ENCODE data around the gene ZNF597.

Gene ZNF597

GRCh38 chr16:3454631-3455147, 11.4 kb upstream of the ZNF597 start:
- DNase-seq (ENCODE audit: low spot score): no peak

GRCh38 chr16:3454093-3454492, 10.8 kb upstream of the ZNF597 start:
- no peak for DNase-seq (ENCODE audit: low spot score)

GRCh38 chr16:3444032-3444388, 706 bp upstream of the ZNF597 start:
- peak; percentile 42 for DNase-seq (ENCODE audit: low spot score)

- no peak for DNase-seq (ENCODE audit: low spot score)
These were observed 3.7 kb downstream of the ZNF597 start for GRCh38 chr16:3439637-3440036.

- DNase-seq (ENCODE audit: low spot score): no peak
These were observed 8.9 kb downstream of the ZNF597 start for GRCh38 chr16:3434373-3434772.

GRCh38 chr16:3431779-3432219, 11.5 kb downstream of the ZNF597 start:
- DNase-seq (ENCODE audit: low spot score): peak; percentile 46

- no peak for DNase-seq (ENCODE audit: low spot score)
These were observed 29.4 kb downstream of the ZNF597 start for GRCh38 chr16:3413730-3414379.

- no peak for DNase-seq (ENCODE audit: low spot score)
These were observed 34.6 kb downstream of the ZNF597 start for GRCh38 chr16:3408561-3409197.

GRCh38 chr16:3401719-3402397, 41.4 kb downstream of the ZNF597 start:
- DNase-seq (ENCODE audit: low spot score): no peak

- peak; percentile 99 for DNase-seq (ENCODE audit: low spot score)
These were observed 42.3 kb downstream of the ZNF597 start, which contains the start of the genes ZNF174 and ZSCAN32 for GRCh38 chr16:3400779-3401688. TSS of gene ZNF174 (plus strand) at chr16:3401215. CDS start at chr16:3402005, 790 bp downstream. TSS of gene ZSCAN32 (minus strand) at chr16:3401004. CDS start at chr16:3397557, 3,447 bp downstream.

- no peak for DNase-seq (ENCODE audit: low spot score)
These were observed 42.9 kb downstream of the ZNF597 start for GRCh38 chr16:3400446-3400778.

GRCh38 chr16:3389663-3390338, 53.5 kb downstream of the ZNF597 start:
- no peak for DNase-seq (ENCODE audit: low spot score)

- no peak for DNase-seq (ENCODE audit: low spot score)
These were observed 55.0 kb downstream of the ZNF597 start for GRCh38 chr16:3388325-3388724.

GRCh38 chr16:3383045-3383448, 60.3 kb downstream of the ZNF597 start:
- DNase-seq (ENCODE audit: low spot score): no peak
